GM19099 (cell line): ENCODE measurements around the gene IRF4.

ENCODE experiments used
- POLR2A ChIP-seq: IDR thresholded peaks from 3 replicates; pipeline ENCODE4 v1.6.1; 2011; ENCODE audit warnings: low read depth; ENCODE audit not compliant: insufficient read length; ENCODE audit errors: extremely low read depth

Gene IRF4

DNA sequence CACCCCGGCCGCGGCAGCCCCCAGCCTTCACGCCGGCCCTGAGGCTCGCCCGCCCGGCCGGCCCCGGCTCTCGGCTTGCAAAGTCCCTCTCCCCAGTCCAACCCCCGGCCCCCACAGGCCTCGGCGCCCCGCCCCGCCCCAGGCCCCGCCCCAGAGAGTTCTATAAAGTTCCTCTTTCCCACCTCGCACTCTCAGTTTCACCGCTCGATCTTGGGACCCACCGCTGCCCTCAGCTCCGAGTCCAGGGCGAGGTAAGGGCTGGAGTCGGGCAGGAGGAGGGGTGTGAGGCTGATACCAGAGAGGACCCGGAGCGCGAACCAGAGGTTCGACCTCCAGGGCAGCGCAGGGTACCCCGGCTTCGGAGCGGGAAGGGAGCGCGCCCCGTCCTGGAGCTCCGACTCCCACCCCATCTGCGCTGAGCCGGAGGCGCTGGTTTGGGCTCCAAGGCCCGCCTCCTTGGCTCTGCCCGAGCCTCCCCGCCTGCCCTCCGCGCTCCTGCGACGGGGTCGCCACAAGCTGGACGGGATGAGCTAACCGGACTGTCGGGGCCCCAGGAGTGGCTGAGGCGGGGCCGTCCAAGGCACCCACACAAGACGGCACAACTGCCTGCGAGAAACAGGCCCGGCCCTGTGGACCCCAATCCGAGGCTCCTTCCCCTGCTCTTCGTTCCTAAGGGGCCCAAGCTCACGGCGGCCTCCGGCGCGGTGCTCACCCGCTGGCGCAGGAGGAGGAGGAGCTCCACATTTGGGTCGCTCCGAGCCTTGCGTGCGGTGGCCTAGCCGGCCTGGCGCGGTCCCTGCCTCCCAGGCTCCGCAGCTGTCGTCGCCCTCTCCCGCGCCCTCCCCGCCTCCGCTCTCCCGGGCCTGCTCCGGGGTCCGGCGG is at the start of gene IRF4:
IRF4 (plus strand) TSS at position 194 of the 882 bp plus-strand sequence. CDS start 1,401 bp downstream, outside the sequence.
- peak; percentile 100 for TF ChIP-seq POLR2A

DNA sequence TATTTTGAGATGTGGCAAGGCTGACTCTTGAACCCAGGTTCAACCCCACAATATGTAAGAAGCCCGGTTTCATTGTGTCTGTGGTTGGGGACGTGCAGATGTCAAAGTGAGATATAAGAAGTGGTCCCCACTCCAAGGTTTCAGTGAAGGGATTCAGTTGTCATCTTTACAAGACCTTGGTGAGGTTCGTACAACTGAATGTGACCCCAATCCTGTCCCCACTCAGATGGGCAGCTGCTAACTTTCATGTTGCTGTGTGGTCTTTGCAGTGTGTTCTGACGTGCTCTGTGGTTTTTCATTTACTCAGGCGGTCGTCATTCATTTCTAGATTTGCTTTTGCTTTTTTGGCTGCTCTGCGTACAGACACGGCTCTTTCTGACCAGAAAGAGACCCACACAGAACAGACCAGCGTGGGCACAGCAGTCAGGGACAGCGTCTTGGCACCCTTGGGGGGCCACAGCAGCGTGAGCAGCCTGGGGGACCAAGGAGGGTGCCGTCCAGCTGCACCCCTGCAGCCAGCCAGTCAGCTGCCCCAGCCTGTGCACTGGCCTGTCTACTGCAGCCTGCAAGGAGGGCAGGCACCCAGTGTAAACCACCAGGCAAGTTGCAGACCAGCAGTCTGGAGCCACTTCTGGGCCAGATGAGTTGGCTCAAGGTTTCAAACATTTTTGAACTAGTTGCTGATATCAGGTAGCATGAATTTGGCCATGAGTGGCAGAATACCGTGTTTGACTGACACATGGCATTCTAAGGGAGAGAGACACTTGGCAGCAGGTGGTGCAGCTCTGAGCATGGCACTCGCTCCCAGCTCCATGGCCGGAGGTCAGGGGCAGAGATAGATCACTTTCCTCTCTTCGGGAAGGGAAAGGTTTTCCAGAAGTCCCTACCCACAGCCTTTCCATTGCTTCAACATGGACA is 49.4 kb upstream of the IRF4 start:
- peak; percentile 33 for TF ChIP-seq POLR2A

DNA sequence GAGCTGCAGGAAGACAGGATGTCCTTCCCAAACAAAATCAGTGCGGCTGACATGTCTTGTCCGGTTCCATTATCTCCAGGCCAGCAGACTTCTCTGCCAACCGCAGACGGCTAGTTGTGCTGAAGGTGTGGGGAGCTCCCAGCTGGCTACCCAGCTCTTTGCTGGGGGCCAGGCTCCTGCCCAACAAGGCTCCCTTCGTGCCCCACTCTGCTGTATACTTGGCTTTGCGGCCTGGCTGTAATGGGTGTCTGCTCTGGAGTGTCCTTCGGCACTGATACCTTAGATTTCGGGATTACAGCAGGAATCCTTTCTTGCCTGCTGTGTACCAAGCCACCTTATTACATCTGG is 48.7 kb upstream of the IRF4 start:
- no peak for TF ChIP-seq POLR2A

DNA sequence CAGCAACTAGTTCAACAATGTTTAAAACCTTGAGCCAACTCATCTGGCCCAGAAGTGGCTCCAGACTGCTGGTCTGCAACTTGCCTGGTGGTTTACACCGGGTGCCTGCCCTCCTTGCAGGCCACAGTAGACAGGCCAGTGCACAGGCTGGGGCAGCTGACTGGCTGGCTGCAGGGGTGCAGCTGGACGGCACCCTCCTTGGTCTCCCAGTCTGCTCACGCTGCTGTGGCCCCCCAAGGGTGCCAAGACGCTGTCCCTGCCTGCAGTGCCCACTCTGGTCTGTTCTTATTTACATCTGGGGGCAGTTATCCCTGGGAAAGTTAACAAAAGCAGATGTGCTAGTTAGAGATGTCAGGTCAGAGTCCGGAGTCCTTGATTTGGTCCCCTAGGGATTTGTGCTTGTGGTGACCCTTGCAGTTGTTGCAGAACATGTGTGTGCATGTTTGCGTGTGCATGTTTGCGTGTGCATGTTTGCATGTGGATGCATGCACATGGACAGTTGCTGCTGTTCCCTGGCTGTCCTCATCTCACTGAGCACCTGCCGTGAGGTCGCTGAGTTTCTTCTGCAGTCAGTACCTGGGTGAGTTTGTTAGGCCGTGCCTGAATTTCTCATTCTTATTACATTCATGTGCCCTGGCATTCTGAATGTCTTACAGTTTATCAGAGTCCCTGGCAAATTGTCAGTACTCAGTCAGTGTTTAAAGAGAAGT is 48.2 kb upstream of the IRF4 start:
- no peak for TF ChIP-seq POLR2A

DNA sequence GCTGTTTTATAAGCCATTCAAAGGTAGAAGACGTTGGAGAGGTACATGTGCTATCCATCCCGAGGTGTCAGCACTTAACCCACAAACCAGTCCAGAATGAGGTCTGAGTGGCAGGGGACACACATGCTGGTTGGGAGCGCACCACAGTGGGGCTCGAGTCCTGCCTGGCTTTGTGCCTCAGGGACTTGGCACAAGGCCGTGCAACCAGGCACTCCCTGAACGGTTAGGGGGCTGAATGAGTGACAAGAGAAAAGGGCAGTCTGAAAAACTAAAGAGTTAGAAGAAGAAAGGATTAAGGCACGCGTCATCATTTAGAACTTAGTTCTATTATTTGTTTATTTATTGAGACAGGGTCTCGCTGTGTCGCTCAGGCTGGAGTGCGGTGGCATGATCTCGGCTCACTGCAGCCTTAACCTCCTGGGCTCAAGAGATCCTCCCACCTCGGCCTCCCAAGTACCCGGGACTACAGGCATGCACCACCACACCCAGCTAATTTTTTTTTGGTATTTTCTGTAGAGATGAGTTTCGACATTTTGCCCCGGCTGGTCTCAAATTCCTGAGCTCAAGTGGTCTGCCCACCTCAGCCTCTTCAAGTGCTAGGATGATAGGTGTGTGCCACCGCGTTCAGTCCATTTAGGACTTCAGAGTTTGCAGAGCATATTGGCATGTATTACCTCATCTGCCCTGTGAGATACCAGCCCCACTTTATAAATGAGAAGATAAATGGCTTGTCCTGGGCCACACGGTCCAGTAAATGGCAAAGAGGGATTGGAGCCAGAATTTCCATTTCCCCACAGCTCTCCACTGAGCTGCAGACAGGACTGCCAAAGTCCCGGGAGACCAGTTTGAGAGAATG is 47.4 kb upstream of the IRF4 start:
- no peak for TF ChIP-seq POLR2A

DNA sequence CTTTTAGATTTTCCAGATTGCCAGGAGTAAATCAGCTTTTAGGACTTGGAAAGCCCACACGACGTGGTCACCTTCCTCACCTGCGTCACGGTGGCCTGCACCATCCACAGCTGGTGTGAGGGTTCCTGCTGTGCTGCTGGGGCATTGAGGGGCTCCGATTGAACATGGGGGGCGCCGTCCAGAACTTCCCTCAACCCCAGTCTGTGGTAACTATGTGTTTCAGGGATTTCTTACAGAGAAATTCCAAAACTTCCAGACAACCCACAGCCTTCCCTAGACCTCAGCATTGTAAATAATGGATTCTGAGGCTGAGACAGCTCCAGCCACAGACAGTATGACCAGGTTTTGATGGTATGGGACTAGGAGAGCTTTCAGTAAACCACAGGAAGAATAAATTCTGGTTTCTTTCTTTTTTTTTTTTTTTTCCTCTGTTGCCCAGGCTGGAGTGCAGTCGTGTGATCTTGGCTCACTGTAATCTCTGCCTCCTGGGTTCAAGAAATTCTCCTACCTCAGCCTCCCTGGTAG is 46.7 kb upstream of the IRF4 start:
- no peak for TF ChIP-seq POLR2A

DNA sequence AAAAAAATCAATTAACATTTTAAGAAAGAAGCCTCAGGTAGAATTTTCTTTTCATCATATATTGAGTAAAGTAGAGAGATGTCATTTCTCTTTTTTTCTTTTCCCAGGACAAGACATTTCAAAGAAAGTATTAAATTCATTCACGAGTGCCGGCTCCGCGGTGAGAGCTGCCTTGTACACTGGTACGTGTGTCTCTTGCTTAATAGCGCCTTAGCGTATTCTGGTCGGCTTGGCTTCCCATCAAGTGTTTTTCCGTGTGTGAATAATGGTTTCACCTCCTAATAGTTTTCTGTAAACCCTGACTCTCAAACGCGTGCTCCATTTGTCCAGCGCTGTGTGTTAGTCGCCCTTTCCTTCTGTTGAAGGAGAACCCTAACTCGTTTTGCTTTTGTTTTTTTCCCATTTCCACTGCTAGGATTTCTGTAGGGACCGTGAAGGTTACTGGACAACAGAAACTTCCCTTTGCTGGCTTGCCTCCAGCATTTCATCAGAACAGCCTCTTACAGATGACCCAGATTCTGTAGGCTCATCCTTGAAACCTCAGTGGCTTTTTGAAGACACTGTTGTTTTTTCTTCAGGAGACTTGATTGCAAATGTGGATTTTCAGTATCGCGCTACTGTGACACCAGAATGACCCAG is 45.7 kb upstream of the IRF4 start:
- no peak for TF ChIP-seq POLR2A

DNA sequence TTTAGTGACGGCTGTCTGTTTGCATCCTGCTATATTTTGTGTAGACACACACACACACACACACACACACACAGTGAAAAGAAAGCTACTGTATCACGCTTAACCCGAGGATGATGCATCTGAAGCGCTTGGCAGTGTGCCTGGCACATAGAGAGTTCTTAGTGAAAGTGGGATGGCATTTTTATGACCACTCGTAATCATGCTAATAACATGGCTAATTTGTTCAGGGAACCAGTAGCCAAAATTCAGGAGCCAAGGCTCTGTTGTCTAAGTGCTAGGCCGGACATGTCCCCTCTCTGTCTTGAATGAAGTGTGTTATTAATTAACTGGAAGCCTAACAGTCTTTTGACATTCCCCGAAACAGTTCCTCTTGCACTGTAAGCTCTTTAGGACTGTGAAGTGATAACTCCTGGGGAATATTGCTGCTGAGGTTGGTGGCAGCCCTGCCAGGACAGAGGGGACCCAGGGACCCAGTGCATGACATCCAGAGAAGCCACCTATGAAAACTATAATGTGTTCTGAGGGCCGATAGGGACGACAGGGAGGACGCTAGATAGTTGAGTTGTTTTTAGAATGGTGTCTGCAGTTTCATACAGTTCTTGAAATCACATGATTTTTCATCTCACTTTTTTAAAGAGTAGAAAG is 45.0 kb upstream of the IRF4 start:
- no peak for TF ChIP-seq POLR2A

DNA sequence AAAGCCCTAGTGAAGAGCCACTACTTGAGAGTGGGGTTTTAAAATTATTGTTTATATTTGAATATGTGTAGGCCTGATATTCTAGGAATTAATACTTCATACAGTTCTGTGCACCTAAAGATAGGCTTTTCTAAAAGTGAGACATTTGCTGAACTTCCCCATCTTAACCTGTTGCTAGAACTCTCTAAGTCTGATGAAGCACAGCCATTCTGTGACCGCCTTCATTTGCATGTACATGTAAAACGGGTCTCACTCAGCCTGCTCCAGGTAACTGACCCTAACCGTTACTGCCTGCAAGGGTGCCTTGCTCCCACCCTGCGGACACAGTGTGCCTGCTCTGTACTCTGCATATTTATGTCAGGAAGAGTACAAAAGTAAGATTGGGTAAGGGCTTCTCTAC is 44.3 kb upstream of the IRF4 start:
- peak; percentile 44 for TF ChIP-seq POLR2A

DNA sequence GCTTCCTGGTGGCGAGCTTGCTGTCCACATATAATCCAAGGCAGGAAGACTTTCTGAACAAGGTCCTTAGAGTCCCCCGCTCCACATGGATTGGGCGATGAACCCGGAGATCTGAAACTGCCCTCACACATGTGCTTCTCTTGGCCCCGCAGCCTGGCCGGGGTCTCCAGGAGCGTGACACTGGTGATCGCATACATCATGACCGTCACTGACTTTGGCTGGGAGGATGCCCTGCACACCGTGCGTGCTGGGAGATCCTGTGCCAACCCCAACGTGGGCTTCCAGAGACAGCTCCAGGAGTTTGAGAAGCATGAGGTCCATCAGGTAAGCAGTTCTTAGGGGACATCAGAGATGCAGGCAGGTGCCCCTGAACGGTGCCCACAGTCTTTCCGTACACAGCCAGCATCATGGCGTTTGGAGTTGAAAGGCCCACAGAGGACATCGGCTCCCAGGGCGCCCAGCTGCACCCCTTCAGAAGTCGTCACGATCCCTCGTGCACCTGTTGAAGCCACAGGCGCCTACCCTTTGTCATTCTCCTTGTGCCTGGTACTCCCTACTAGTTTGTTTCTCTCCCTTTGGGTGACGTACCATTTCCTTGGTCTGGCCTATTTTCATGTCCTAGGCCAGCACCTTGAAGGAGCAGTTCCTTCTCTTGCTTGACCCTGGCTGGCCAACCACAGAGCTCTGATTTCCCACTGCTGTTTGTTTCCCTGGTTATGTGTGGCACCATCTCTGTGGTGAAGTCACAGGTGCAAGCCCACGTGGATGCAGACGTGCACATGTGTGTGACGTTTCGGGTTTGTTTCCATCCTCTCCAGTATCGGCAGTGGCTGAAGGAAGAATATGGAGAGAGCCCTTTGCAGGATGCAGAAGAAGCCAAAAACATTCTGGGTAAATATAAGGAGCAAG is 43.3 kb upstream of the IRF4 start:
- no peak for TF ChIP-seq POLR2A

DNA sequence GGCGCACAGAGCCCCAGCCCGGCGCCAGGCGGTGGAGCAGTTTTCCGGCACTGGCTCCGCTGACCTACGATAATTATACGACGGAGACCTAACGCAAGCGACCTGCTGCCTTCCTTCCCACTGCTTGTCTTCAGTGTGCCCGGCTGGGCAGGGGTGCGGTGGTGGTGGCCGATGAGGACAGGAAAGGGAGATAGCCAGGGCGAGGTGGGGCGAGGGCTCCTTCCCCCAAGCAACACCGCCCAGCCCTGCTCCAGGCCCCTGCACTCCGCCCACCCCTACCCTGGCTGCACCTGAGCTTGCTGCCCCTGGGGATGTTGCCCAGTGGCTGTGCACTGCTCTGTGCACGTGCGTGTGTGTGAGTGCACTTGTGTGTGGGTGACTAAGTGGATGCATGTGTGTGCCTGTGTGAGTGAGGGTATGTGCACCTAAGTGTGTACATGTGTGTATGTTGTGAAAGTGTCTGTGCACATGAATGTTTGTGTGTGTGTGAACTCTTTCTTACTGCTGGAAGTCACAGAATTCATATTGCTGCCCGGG is 42.6 kb upstream of the IRF4 start:
- TF ChIP-seq POLR2A, result no peak

DNA sequence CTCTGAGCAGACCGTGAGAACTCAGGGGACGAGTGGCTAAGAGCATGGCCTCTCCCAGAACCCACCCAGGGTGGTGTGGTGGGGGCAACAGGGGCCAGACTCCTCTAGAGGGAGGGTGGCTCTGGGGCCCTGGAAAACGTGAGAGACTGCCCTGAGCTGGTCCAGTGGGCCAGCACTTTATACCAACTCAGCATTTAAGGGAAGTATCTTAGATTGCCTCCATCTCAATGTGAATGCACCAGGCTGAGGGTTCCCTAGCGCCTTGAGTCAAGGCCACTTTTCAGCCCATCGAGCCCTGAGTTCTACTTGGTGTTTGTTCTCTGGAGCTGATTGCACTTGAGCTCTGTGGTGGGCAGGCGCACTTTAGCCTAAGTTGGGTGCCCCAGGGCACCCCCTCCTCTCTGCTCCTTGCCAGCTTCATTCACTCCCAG is 42.0 kb upstream of the IRF4 start:
- no peak for TF ChIP-seq POLR2A
